Neural cell (in vitro differentiated cells): ENCODE results near the gene STT3B.

Source experiments
- CTCF ChIP-seq: fragments of 450-650 bp; IDR thresholded peaks from 2 replicates; pipeline ENCODE4 v1.5.1; 2014; ENCODE audit warnings: antibody characterized with exemption, mild to moderate bottlenecking, moderate library complexity; ENCODE audit not compliant: poor library complexity, severe bottlenecking
- EP300 ChIP-seq: fragments of 450-650 bp; conservative IDR thresholded peaks from 2 replicates; pipeline ENCODE4 v1.6.1; 2014; ENCODE audit warnings: antibody characterized with exemption, mild to moderate bottlenecking, moderate library complexity; ENCODE audit not compliant: poor library complexity, severe bottlenecking
- EZH2 ChIP-seq: fragments of 200-600, 300-800 bp; shearing (Covaris generic), sonication (generic); IDR thresholded peaks from 2 replicates; pipeline ENCODE4 v1.6.1; 2014; ENCODE audit warnings: antibody characterized with exemption, low read length, borderline replicate concordance, mild to moderate bottlenecking; ENCODE audit not compliant: insufficient read depth, poor library complexity, severe bottlenecking
- MXI1 ChIP-seq: fragments of 450-650 bp; conservative IDR thresholded peaks from 2 replicates; pipeline ENCODE4 v1.6.1; 2014; ENCODE audit warnings: antibody characterized with exemption, mild to moderate bottlenecking; ENCODE audit not compliant: poor library complexity, severe bottlenecking
- POLR2AphosphoS5 ChIP-seq: IDR thresholded peaks from 2 replicates; pipeline ENCODE4 v1.6.1; 2012
- RAD21 ChIP-seq: fragments of 450-650 bp; conservative IDR thresholded peaks from 2 replicates; pipeline ENCODE4 v1.6.1; 2014; ENCODE audit warnings: antibody characterized with exemption, mild to moderate bottlenecking, moderate library complexity
- REST ChIP-seq: IDR thresholded peaks from 2 replicates; pipeline ENCODE4 v1.6.1; 2012; ENCODE audit warnings: borderline replicate concordance
- TAF1 ChIP-seq: IDR thresholded peaks from 2 replicates; pipeline ENCODE4 v1.6.1; 2012; ENCODE audit warnings: low read depth

GRCh38 chr3:31635545-31635944, 102.8 kb downstream of the STT3B start:
- TF ChIP-seq CTCF (no peak), TAF1 (no peak), EZH2 (no peak), POLR2AphosphoS5 (no peak), REST (no peak), EP300 (no peak), MXI1 (no peak), RAD21 (no peak)
